ENCODE measurements around the gene PAM16. TPM values are rescaled to one million over a fixed set of nuclear protein-coding genes. Genes with fewer than 3 reads are reported as not detected.

The PAM16 gene
- total and polyA plus RNA-seq, 9 of the 15 experiments (the other 6 are each of a cell fraction or from before 2014, with no cell fraction given), result 38.7 to 273 (median 79.3) TPM

- no peak for TF ChIP-seq FOXK1 (CRISPR knock-in tag; IDR thresholded peaks at IDR 0.05; ENCODE audit: borderline replicate concordance)
- TF ChIP-seq ZNF77 (CRISPR knock-in tag; IDR thresholded peaks at IDR 0.05), result no peak
- no peak for TF ChIP-seq MCM7 (IDR thresholded peaks at IDR 0.05)
- TF ChIP-seq RFX1 (IDR thresholded peaks at IDR 0.05), result peak; percentile 58; the same call in 1 of the 2 replicates
- no peak overlapping the region for H3K4me3 ChIP-seq
- H3K36me3 ChIP-seq (ENCODE audit: control insufficient read depth, insufficient read depth, low read length), result peaks cover 62% of the 10 kb centered on the region; the same call in 2 of the 3 replicates
- ChIA-PET POLR2A (no interaction called here), CTCF (ENCODE audit: low intra/inter-chr PET ratio) (interaction anchor here (0.6 kb wide), 1 partner anchor 565 kb away, joined by 3 read pairs; no protein-coding TSS in a partner anchor)
- FAIRE-seq (no peak), DNase-seq (ENCODE audit: extremely low read depth in 1 of 4, low spot score in 3 of 4) (peak in 1 of 4 experiments; percentile 56), ATAC-seq (no peak)
- H3K27ac ChIP-seq (ENCODE audit: extremely low read depth, low read depth, low read length), result no peak overlapping the region
- H3K4me1 ChIP-seq (replicated peaks in 1 of 2; ENCODE audit: control insufficient read depth in 2 of 2, insufficient read depth in 2 of 2, low read length in 2 of 2), result peaks cover 0 to 30% of the 10 kb centered on the region in 2 experiments; a peak in 2 of 5 replicates
- H3K9ac ChIP-seq (ENCODE audit: insufficient read depth in 1 of 2, low read depth in 2 of 2, low read length in 2 of 2), result peak overlapping the region in 1 of 2 experiments; percentile 28; a peak in 1 of 4 replicates
- in situ Hi-C loops (cut with MboI), result no loop called here
- no TSS peak for BruUV-seq (replicated peaks)
- no peaks in the 10 kb centered on the region for H3K27me3 ChIP-seq (ENCODE audit: control insufficient read depth in 2 of 2, insufficient read depth in 2 of 2, low read length in 2 of 2)
- H4K20me1 ChIP-seq (replicated peaks; ENCODE audit: control insufficient read depth, insufficient read depth, low read length), result no peaks in the 10 kb centered on the region
- H3K9me3 ChIP-seq (replicated peaks; ENCODE audit: control insufficient read depth, insufficient read depth, low read depth, low read length), result no peaks in the 10 kb centered on the region
- H3K9me1 ChIP-seq (ENCODE audit: control insufficient read depth, insufficient read depth, low read length), result peaks cover 3% of the 10 kb centered on the region
- no peaks in the 10 kb centered on the region for H3K79me2 ChIP-seq (ENCODE audit: control insufficient read depth, insufficient read depth, low read length)
- intact Hi-C loops (cut with micrococcal nuclease), result no loop called here
- H2AFZ ChIP-seq (ENCODE audit: low read depth, low read length), result no peak overlapping the region
- no peak overlapping the region for H3K4me2 ChIP-seq (ENCODE audit: insufficient read depth, low read length)
- 89% methylated on average over 18 of the region's 22 CpGs for WGBS (ENCODE audit: insufficient coverage, low coverage, missing lambda C conversion rate)
Observed at GRCh38 chr16:4391631-4392381, 40.7 kb upstream of the PAM16 start.

Data from K562 (cell line).